Skin epidermis (tissue), 12 donors: ENCODE measurements around the gene RADIL.
"Not testable (repeated sequence)": the region's sequence is repeated elsewhere in the genome, so short reads cannot be mapped to it uniquely, and the experiment has no call there.

ENCODE experiments used
- H3K27ac ChIP-seq, 21 experiments: fragments of 200-600 bp; sonication (generic) in 11 of 21; one replicate each; pipeline ENCODE4 v1.5.0; 2020; ENCODE audit warnings: mild to moderate bottlenecking in 3 of 21, inconsistent platforms in 2 of 21, moderate library complexity in 2 of 21
- H3K4me3 ChIP-seq, 7 experiments: fragments of 200-600 bp; sonication (generic) in 2 of 7; one replicate each; pipeline ENCODE4 v1.5.0; 2020; ENCODE audit warnings: inconsistent platforms in 2 of 7, mild to moderate bottlenecking in 2 of 7, moderate library complexity in 1 of 7

The RADIL gene

GRCh38 chr7:4883372-4884144, at the start of gene RADIL:
Gene RADIL (minus strand): TSS chr7:4883716. CDS start chr7:4878139, 5,577 bp downstream.
- Histone ChIP-seq H3K4me3 (peak within 1 kb of the TSS; percentile 24 to 48 (median 28)), H3K27ac (peak within 1 kb of the TSS in 14 of 21 experiments; percentile 15 to 87 (median 70))

GRCh38 chr7:4931943-4932342, 48.4 kb upstream of the RADIL start:
- no peak overlapping the region for H3K4me3 ChIP-seq
- no peak overlapping the region for H3K27ac ChIP-seq

- H3K27ac ChIP-seq: no peak overlapping the region
- H3K4me3 ChIP-seq: no peak overlapping the region
Measured at GRCh38 chr7:4929005-4929404, 45.5 kb upstream of the RADIL start.

- no peak overlapping the region for H3K4me3 ChIP-seq
- no peak overlapping the region for H3K27ac ChIP-seq
Measured at GRCh38 chr7:4928445-4928844, 44.9 kb upstream of the RADIL start.

GRCh38 chr7:4919969-4920766, 36.7 kb upstream of the RADIL start:
- H3K4me3 ChIP-seq: no peak overlapping the region
- H3K27ac ChIP-seq: no peak overlapping the region

- no peak overlapping the region for H3K27ac ChIP-seq
- H3K4me3 ChIP-seq: no peak overlapping the region
Measured at GRCh38 chr7:4916113-4916512, 32.6 kb upstream of the RADIL start.

- H3K27ac ChIP-seq: no peak overlapping the region
Measured at GRCh38 chr7:4911111-4911828, 27.8 kb upstream of the RADIL start.

GRCh38 chr7:4906682-4907081, 23.2 kb upstream of the RADIL start:
- no peak overlapping the region for H3K4me3 ChIP-seq
- no peak overlapping the region for H3K27ac ChIP-seq

More at GRCh38 chr7:4911111-4911828, 27.8 kb upstream of the RADIL start:
- H3K4me3 ChIP-seq: no peak overlapping the region

- H3K4me3 ChIP-seq: no peak overlapping the region
Measured at GRCh38 chr7:4905171-4905570, 21.7 kb upstream of the RADIL start.

GRCh38 chr7:4904346-4904745, 20.8 kb upstream of the RADIL start:
- no peak overlapping the region for H3K27ac ChIP-seq

More at GRCh38 chr7:4905171-4905570, 21.7 kb upstream of the RADIL start:
- no peak overlapping the region for H3K27ac ChIP-seq

GRCh38 chr7:4895766-4896165, 12.2 kb upstream of the RADIL start:
- no peak overlapping the region for H3K27ac ChIP-seq
- no peak overlapping the region for H3K4me3 ChIP-seq

More at GRCh38 chr7:4904346-4904745, 20.8 kb upstream of the RADIL start:
- no peak overlapping the region for H3K4me3 ChIP-seq

GRCh38 chr7:4894482-4894881, 11.0 kb upstream of the RADIL start:
- Histone ChIP-seq H3K4me3 (no peak overlapping the region), H3K27ac (no peak overlapping the region)

- Histone ChIP-seq H3K27ac (no peak overlapping the region), H3K4me3 (no peak overlapping the region)
Measured at GRCh38 chr7:4893929-4894475, 10.5 kb upstream of the RADIL start.

GRCh38 chr7:4893188-4893587, 9.7 kb upstream of the RADIL start:
- not testable (repeated sequence) for H3K4me3 ChIP-seq, H3K27ac ChIP-seq

GRCh38 chr7:4891522-4891921, 8.0 kb upstream of the RADIL start:
- H3K4me3 ChIP-seq, H3K27ac ChIP-seq: not testable (repeated sequence)

GRCh38 chr7:4889682-4890081, 6.2 kb upstream of the RADIL start:
- H3K27ac ChIP-seq: no peak overlapping the region
- H3K4me3 ChIP-seq: no peak overlapping the region

- no peak overlapping the region for H3K4me3 ChIP-seq
Measured at GRCh38 chr7:4888161-4888560, 4.6 kb upstream of the RADIL start.

GRCh38 chr7:4886671-4887070, 3.2 kb upstream of the RADIL start:
- Histone ChIP-seq H3K27ac (no peak overlapping the region), H3K4me3 (no peak overlapping the region)

More at GRCh38 chr7:4888161-4888560, 4.6 kb upstream of the RADIL start:
- H3K27ac ChIP-seq: no peak overlapping the region

- no peak overlapping the region for H3K4me3 ChIP-seq
- H3K27ac ChIP-seq: no peak overlapping the region
Measured at GRCh38 chr7:4885317-4885807, 1.8 kb upstream of the RADIL start.

- no peak overlapping the region for H3K27ac ChIP-seq
- H3K4me3 ChIP-seq: no peak overlapping the region
Measured at GRCh38 chr7:4884164-4884563, 648 bp upstream of the RADIL start.
